SU-DHL-6 (cell line): Measurements from ENCODE around the gene ANO6.

Experiments
- CTCF ChIP-seq: fragments of 200-600 bp; sonication (generic); IDR thresholded peaks from one replicate; pipeline ENCODE4 v1.5.1; 2017; ENCODE audit warnings: antibody characterized with exemption, mild to moderate bottlenecking, low read length, moderate library complexity; ENCODE audit not compliant: insufficient read depth, poor library complexity, severe bottlenecking
- EZH2phosphoT487 ChIP-seq: fragments of 200-600 bp; sonication (generic), shearing (Covaris generic); conservative IDR thresholded peaks from 2 replicates; pipeline ENCODE4 v1.6.1; 2018; ENCODE audit warnings: mild to moderate bottlenecking, antibody characterized with exemption, low read length, moderate library complexity, mixed read lengths

- TF ChIP-seq EZH2phosphoT487 (no peak), CTCF (no peak)
Observed at GRCh38 chr12:45227316-45228067, 11.6 kb downstream of the ANO6 start.
